NCI-H748 (cell line): ENCODE results near the gene USP6.
"Not testable (repeated sequence)": the region's sequence is repeated elsewhere in the genome, so short reads cannot be mapped to it uniquely, and the experiment has no call there.

Experiments
- DNase-seq: peaks from one replicate; lab custom pipeline; 2025; ENCODE audit not compliant: unreplicated experiment; lab: John Stamatoyannopoulos, UW

The USP6 gene

GRCh38 chr17:5115673-5116651 lies at the start of gene USP6:
TSS of gene USP6 (plus strand) at chr17:5116032. CDS start at chr17:5130368, 14,336 bp downstream.
- peak; percentile 39 for DNase-seq

GRCh38 chr17:5068236-5068635 lies 47.6 kb upstream of the USP6 start:
- DNase-seq, result no peak

GRCh38 chr17:5069724-5070123 lies 46.1 kb upstream of the USP6 start:
- DNase-seq, result no peak

GRCh38 chr17:5075472-5075871 lies 40.4 kb upstream of the USP6 start:
- not testable (repeated sequence) for DNase-seq

GRCh38 chr17:5077275-5077674 lies 38.6 kb upstream of the USP6 start:
- not testable (repeated sequence) for DNase-seq

GRCh38 chr17:5077781-5078105 lies 38.1 kb upstream of the USP6 start:
- no peak for DNase-seq

- DNase-seq, result peak; percentile 96
These were observed 37.5 kb upstream of the USP6 start, which contains the start of gene ZFP3 for GRCh38 chr17:5078106-5079028. TSS of gene ZFP3 (plus strand) at chr17:5078467. CDS start at chr17:5091505, 13,038 bp downstream.

- no peak for DNase-seq
These were observed 35.2 kb upstream of the USP6 start for GRCh38 chr17:5080591-5080990.

GRCh38 chr17:5092218-5093010 lies 23.4 kb upstream of the USP6 start:
- DNase-seq, result no peak

- DNase-seq, result no peak
These were observed 19.1 kb upstream of the USP6 start for GRCh38 chr17:5096731-5097100.

GRCh38 chr17:5097101-5097834 lies 18.6 kb upstream of the USP6 start:
- DNase-seq, result peak; percentile 98

GRCh38 chr17:5099271-5099670 lies 16.6 kb upstream of the USP6 start:
- DNase-seq, result no peak

GRCh38 chr17:5100832-5101231 lies 15.0 kb upstream of the USP6 start:
- DNase-seq, result no peak

- peak; percentile 69 for DNase-seq
These were observed 5.0 kb upstream of the USP6 start for GRCh38 chr17:5110816-5111215.

GRCh38 chr17:5111402-5112204 lies 4.2 kb upstream of the USP6 start, which contains the start of gene ZNF232:
TSS of gene ZNF232 (minus strand) at chr17:5111878. CDS start at chr17:5111822, 56 bp downstream.
- peak; percentile 99 for DNase-seq

- DNase-seq, result no peak
These were observed 2.4 kb downstream of the USP6 start for GRCh38 chr17:5118219-5118618.

- DNase-seq, result no peak
These were observed 4.2 kb downstream of the USP6 start for GRCh38 chr17:5120036-5120435.

- DNase-seq, result not testable (repeated sequence)
These were observed 4.8 kb downstream of the USP6 start for GRCh38 chr17:5120436-5121185.
